T-helper 2 cell treated with Interferon-gamma antibody and Interleukin-4, amounts not matched to agents 100 ng/mL and 5 ng/mL, for 36 hours (primary cell): ENCODE measurements around the gene ZNF500. TPM values are rescaled to one million over a fixed set of nuclear protein-coding genes. Genes with fewer than 3 reads are reported as not detected.

Experiments used
- intact Hi-C: fragments of 100-400 bp; cut with micrococcal nuclease; formaldehyde crosslinking; loops from one replicate; pipeline ENCODE4 v1.15.1; 2023
- total RNA-seq: library from RNA; stranded (reverse); gene quantifications from 2 replicates; pipeline ENCODE4 v1.2.3, GENCODE V29; 2022

ZNF500 gene
- total RNA-seq, 1 donor from 2014 or later: 16.1 TPM

DNA sequence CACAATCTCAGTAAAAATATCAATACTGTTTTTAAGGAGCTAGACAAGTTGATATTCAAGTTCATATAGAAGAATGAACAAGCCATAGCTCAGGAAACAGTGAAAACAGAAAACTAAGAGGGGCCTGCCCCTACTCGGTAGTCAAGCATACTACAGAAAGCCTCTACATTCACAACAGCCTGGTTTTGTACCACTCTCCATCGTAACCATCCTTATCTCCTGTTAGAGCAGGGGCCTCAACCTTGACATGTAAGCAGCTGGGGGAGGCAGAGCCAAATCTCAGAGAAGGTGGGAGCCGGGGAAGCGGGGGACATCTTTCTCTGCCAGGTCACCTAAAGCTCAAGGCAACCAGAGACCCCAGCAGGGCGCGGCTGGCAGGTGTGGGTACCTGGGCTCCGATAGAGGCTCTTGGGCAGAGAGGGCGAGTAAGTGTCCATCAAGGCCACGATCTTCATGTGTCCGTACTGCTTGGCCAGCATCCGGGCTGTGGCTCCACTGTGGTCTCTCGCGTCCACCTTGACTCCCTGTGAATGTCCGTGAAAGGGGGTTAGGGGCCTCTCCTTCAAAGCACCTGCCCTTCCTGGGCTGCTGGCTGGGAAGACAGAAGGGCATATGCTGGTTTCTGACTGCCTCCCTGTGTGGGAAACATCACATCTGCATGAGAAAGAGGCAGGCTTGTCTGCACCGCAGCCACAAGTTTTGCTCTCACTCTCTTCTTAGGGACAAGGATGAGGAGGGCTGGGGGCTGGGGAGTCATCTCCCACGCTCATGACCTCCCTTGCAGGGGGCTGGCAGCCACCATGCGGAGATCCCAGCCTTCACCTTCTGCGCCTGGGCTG, 53.1 kb downstream of the ZNF500 start:
- intact Hi-C loops: no loop called here

DNA sequence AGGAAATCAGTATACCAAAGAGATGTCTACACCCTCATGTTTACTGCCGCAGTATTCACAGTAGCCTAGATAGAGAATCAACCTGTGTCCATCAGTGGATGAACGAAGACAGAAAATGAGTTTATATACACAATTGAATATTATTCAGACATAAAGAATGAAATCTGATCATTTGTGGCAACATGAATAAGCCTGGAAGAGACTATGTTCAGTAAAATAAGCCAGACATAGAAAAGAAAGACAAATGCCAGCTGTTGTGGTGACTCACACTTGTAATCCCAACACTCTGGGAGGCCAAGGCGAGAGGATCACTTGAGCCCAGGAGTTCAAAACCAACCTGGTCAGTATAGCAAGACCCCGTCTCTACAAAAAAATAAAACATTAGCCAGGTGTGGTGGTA, 57.5 kb downstream of the ZNF500 start:
- intact Hi-C loops: no loop called here

DNA sequence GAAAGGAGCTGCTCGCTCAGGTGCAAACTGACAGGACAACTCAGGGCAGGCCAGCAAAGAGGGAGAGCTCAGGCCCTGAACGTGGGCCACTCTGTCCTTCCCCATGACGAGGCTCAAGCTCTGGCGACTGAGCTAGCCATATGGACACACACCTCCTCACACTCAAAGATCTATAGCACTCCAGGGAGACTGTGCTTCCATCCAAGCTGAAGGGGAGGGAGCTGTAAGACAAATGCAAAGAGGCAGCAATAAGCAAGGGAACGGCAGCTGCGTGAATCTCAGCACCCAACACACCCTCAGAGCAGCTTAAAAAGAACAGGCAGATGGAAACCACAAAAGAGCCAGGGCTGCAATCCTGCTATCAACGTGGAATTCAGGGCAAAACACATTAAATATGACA, 60.1 kb downstream of the ZNF500 start:
- intact Hi-C loops: no loop called here

DNA sequence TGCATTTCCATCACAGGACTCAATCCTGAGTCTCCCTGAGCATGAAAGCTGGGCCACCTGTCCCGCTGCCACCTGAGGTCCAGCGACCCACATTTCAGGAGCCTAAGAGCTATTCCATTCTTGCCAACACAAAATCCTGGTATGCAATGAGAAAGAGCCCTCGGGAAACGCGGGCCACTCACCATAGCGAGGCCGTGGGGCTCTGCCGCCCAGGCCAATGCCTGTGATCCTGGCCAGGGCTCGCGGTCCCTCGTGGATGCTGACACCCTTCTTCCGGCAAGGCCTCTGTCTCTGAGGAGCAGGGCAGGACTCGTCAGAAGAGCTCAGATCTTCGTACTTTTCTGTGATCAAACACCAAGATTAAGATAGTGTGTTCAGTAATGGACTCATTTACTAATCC, 62.0 kb downstream of the ZNF500 start:
- intact Hi-C loops: no loop called here

DNA sequence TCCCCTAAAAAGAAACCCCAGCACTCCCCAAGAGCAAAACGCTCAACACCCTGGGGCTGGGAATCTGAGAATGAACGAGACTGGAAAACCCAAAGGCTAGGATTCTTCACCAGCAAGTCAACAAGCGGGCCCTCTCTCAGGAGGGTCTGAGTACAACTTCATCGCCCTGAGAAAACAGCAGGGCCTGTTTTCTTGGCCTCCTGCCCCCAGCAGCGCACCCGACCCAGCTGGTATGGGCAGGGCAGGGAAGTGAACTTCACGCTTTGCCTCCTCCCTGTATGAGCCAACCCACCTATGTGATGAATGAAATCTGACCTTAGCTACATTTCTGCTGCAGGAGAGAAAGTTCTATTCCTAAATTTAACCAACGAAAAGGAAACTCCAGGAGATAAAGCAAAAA, 62.5 kb downstream of the ZNF500 start:
- intact Hi-C loops: no loop called here

DNA sequence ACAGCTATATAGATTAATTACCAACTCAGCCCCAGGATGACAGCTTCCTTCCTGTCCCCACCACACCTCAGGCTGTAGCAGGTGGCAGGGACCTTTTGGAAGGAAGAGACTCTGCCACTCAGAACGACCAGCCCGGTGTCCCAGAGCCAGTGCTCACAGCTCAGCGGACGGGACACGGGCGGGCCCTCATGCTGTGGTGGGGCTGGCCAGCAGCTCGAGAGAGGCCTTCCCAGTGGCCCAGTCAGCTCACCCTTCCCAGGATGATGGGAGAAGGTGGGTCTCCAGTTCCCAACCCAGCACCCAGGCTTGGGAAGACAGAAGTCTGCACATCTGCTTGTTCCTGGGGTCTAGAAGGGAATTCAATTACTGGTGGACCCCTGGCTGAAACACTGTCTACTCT, 63.1 kb downstream of the ZNF500 start:
- intact Hi-C loops: no loop called here

DNA sequence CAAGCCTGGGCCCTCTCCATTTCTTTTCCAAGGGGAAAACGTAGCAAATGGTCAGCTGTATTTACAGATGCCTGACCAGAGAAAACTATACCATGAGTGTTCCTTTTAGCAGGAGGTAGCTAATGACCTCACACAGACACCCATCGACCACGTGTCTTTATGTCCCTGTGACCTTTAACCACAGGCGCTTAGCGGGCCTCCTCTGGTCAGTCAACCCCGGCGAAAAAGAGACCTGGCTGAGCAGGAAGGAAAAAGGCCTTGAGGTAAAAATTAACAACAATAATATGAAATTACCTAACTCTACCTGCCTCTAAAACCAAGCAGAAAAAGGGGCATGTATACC, 64.5 kb downstream of the ZNF500 start:
- intact Hi-C loops: no loop called here

DNA sequence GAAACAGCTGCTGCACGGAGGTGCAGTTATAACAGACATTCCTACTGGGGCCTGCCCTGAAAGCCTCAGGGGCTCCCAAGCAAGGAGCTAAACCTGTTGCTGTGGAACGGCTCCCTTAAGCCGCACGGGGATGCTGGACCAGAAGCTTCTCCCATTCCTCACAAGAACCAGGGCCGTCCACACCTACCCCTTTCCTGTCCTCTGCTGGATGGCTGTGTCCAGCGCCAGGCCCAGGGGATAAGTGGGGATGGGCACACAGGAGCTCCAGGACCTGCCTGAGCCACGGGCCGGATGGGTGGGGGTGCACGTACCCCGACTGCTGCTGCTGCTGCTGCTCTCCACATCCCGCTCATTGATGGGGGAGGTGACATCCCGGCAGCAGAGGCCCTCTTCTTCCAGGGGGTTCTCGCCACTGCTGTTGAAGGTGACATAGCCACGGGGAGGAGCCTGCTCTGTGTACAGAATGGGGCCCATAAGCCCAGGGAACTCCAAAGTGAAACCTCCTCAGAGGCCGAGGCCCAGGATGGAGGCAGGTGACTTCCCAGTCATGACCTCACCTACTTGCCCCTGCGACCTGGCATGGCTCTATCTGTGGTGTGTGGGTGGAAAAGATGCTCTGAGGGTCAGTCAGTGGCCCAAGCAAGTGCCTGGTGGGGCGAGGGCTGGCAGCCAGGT, 65.0 kb downstream of the ZNF500 start:
- intact Hi-C loops: no loop called here

DNA sequence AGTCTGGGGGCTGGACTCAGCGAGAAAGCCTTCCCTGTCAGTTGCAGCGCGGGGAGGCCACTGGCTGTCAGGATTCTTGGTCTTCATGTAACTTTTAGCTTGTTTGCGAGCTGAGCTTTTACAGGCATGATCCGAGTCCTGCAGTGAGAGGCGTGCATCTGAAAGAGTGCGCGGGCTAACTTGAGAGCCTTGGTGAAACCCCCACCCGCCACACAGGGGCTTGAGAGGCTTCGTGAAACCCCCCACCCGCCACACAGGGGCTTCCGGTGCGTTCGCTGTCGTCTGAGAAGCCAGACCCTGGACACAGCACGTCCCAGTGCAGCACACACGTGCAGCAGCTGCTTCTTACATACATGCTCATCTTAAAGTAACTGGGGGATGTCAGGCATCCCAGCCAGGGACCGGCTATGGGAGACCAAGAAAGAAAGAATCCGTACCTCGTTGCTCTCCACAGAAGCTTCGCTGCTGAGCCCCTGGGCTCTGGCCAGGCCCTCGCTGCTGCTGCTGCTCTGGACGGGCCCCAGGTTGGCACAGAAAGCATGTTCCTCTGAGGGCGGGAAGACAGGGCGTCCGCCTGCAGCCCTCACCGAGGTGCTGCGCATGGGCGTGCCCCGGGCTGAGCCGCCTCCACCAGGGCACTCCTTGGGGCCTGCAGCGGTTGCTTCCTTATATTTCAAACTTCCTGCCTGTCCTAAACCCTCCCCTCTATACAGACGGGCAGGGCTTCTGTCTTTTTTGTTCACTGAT, 65.8 kb downstream of the ZNF500 start:
- intact Hi-C loops: no loop called here

DNA sequence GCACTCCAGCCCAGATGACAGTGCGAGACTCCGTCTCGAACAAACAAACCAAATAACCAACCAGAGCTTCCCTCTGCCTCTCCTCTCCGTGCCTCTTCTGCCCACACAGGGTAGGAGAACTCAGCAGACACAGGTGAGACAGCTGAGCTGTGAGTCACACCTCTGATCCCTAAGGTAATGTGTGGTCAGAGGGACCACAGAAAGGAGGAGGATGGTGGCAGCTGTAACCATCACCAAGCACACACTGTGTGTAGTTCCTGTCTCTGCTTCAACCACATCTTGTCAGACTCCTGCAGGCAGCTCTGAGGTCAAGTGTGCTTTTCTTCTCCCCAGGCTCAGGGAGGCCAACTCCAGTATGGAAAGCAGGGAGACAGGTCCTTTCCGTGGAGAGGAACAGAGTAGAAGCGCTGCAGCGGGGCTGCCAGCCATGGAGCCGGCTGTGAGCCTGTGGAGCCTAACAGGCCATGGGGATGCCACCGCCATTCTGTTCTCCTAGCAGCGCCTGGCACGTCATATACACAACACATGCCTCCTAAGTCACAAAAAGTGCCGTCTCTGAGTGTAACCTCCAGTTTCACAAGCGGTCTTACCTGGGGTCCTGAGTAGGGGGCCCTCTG, 66.5 kb downstream of the ZNF500 start:
- intact Hi-C loops: no loop called here

DNA sequence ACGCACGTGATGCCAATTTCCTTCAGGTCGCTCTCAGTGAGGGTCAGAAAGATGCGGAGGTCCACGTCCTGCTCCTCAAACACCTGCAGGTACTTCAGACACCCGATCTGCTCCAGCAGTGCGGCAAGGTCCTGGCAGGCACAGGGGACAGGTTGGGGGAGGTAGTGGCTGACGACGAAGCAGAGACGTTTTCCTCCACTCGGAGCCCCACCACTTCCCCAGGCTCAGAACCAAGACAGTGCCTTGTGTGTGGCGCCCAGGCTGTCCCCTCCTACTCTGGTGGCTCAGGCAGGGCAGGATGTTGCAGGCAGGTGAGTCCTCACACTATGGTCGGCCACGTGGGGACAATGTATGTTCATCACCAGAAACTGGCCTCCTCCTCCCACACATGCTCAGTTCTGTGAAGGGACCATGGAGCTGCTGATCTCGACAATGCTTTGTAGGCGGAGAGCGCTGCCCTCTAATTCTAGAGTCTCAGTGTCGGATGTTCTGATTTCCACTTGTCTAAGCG, 67.9 kb downstream of the ZNF500 start:
- intact Hi-C loops: loop anchor here (10.0 kb wide), 1 partner anchor 256 kb away; the partner anchor contains the start of gene SEC14L5

DNA sequence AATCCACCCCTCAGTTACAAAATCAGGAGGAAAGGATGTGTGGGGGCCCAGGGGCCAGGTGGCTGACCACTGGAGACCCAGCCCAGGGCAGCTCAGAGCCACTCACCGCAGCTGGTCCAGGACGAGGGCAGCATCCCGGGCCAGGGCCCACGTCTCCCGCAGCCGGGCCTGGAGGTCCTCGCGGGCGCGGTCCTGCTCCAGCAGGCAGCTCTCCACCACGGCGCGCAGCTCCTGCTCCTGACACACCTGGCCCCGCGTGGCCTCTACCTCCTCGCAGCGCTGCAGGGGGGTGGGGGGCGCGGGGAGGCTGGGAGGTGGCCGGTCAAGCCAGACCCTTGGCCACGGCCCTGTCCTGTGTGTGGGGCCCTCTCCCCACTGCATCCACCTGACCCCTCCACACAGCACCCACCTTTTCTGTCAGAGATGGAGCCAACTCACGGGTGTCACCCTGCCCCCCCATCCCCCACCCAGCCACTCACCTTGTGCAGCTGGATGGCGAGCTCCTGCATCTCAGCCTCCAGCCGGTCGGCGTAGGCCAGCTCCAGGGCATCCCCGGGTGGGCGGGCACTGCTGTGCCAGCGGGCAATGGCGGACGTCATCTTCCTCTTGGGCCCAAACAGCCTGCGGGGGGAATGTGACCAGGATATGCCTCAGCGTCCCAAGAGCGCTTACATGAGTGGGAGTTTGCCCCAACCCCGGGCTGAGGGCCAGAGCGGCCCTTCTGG, 68.5 kb downstream of the ZNF500 start:
- intact Hi-C loops: loop anchor here (10.0 kb wide), 1 partner anchor 256 kb away; the partner anchor contains the start of gene SEC14L5

Other genes with a start within 250 kb of the ZNF500 start
- 48.6 and 53.6 TPM in 2 replicates for gene CDIP1, start 228.4 kb downstream of the ZNF500 start, total RNA-seq
- 0.05 and 0.16 TPM in 2 replicates for gene C16orf96, start 210.8 kb downstream of the ZNF500 start, total RNA-seq
- 19.6 and 22.1 TPM in 2 replicates for gene UBALD1, start 152.3 kb downstream of the ZNF500 start, total RNA-seq
- 87.0 and 87.8 TPM in 2 replicates for gene MGRN1, start 142.3 kb downstream of the ZNF500 start, total RNA-seq
- 33.4 and 34.7 TPM in 2 replicates for gene NUDT16L1, start 73.6 kb downstream of the ZNF500 start, total RNA-seq
- gene ANKS3, start 32.9 kb downstream of the ZNF500 start, total RNA-seq: 12.8 and 15.9 TPM in 2 replicates
- 0.11 and 0.25 TPM in 2 replicates for gene DNAAF8, start 32.6 kb downstream of the ZNF500 start, total RNA-seq
- not detected in 2 replicates for gene SEPTIN12, start 21.2 kb upstream of the ZNF500 start, total RNA-seq
- gene SMIM22, start 28.2 kb upstream of the ZNF500 start, total RNA-seq: not detected in 2 replicates
- gene ROGDI, start 35.5 kb upstream of the ZNF500 start, total RNA-seq: 7.0 and 7.3 TPM in 2 replicates
- 114 and 116 TPM in 2 replicates for gene GLYR1, start 80.1 kb upstream of the ZNF500 start, total RNA-seq
- 38.9 and 42.0 TPM in 2 replicates for gene UBN1, start 80.3 kb upstream of the ZNF500 start, total RNA-seq
- not detected in 2 replicates for gene PPL, start 170.0 kb upstream of the ZNF500 start, total RNA-seq
- gene SEC14L5, start 191.2 kb upstream of the ZNF500 start, total RNA-seq: not detected in 2 replicates